HFF-Myc (cell line): ENCODE measurements around the gene ADAMTS7.

Experiments
- DNase-seq: peaks from one replicate; pipeline ENCODE4 v3.0.0-alpha.2; 2011; ENCODE audit warnings: low read depth; ENCODE audit errors: extremely low read depth
- H3K4me3 ChIP-seq: replicated peaks from 2 replicates; pipeline ENCODE4 v1.5.1; 2011; ENCODE audit warnings: low read depth, mild to moderate bottlenecking, control low read depth, low read length
- TF ChIP-seq, protein P1 (sequence below): IDR thresholded peaks from 2 replicates; pipeline ENCODE4 v1.5.1; 2012; ENCODE audit warnings: mild to moderate bottlenecking, low read depth, low read length, control low read depth; ENCODE audit errors: missing control alignments

Gene ADAMTS7, protein sequence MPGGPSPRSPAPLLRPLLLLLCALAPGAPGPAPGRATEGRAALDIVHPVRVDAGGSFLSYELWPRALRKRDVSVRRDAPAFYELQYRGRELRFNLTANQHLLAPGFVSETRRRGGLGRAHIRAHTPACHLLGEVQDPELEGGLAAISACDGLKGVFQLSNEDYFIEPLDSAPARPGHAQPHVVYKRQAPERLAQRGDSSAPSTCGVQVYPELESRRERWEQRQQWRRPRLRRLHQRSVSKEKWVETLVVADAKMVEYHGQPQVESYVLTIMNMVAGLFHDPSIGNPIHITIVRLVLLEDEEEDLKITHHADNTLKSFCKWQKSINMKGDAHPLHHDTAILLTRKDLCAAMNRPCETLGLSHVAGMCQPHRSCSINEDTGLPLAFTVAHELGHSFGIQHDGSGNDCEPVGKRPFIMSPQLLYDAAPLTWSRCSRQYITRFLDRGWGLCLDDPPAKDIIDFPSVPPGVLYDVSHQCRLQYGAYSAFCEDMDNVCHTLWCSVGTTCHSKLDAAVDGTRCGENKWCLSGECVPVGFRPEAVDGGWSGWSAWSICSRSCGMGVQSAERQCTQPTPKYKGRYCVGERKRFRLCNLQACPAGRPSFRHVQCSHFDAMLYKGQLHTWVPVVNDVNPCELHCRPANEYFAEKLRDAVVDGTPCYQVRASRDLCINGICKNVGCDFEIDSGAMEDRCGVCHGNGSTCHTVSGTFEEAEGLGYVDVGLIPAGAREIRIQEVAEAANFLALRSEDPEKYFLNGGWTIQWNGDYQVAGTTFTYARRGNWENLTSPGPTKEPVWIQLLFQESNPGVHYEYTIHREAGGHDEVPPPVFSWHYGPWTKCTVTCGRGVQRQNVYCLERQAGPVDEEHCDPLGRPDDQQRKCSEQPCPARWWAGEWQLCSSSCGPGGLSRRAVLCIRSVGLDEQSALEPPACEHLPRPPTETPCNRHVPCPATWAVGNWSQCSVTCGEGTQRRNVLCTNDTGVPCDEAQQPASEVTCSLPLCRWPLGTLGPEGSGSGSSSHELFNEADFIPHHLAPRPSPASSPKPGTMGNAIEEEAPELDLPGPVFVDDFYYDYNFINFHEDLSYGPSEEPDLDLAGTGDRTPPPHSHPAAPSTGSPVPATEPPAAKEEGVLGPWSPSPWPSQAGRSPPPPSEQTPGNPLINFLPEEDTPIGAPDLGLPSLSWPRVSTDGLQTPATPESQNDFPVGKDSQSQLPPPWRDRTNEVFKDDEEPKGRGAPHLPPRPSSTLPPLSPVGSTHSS (N-terminal part only)

DNA sequence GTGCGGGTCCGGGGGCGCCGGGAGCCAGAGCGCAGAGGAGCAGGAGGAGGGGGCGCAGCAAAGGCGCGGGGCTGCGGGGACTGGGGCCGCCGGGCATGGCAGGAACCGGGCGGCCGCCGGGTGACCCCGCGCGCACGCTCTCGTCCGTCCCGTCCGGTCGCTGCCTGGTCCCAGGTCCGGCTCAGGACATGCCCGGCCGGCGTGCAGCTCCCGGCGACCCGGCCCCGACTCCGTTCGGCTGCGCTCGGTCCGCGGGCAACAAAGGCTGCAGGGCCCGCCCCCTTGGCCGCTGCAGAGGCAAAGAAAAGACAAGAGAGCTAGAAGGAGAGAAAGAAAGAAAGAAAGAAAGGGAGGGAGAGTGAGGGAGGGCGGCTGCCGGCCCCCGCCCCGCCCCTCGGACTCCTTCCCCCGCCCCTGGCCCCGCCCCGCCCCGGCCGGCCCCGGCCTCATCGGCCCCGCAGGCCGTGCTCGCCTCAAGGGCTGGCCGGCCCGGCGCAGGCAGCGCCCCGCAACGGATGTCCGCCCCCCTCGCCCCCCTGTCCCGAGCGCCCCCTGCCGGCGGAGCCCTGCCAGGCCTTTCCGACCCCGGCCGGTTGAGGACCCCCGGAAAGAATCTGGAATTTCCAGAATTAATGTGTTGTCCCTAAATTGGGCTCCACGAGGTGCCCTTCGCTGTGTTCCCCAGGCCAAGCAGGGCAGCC is at the start of gene ADAMTS7:
Gene ADAMTS7 (minus strand): TSS at position 341 of the 701 bp plus-strand sequence. CDS start 244 bp downstream, at position 97.
- peak; percentile 10 for DNase-seq
- peak within 1 kb of the TSS; percentile 48 for H3K4me3 ChIP-seq
- TF ChIP-seq, protein P1, sequence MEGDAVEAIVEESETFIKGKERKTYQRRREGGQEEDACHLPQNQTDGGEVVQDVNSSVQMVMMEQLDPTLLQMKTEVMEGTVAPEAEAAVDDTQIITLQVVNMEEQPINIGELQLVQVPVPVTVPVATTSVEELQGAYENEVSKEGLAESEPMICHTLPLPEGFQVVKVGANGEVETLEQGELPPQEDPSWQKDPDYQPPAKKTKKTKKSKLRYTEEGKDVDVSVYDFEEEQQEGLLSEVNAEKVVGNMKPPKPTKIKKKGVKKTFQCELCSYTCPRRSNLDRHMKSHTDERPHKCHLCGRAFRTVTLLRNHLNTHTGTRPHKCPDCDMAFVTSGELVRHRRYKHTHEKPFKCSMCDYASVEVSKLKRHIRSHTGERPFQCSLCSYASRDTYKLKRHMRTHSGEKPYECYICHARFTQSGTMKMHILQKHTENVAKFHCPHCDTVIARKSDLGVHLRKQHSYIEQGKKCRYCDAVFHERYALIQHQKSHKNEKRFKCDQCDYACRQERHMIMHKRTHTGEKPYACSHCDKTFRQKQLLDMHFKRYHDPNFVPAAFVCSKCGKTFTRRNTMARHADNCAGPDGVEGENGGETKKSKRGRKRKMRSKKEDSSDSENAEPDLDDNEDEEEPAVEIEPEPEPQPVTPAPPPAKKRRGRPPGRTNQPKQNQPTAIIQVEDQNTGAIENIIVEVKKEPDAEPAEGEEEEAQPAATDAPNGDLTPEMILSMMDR, result peak; percentile 73

DNA sequence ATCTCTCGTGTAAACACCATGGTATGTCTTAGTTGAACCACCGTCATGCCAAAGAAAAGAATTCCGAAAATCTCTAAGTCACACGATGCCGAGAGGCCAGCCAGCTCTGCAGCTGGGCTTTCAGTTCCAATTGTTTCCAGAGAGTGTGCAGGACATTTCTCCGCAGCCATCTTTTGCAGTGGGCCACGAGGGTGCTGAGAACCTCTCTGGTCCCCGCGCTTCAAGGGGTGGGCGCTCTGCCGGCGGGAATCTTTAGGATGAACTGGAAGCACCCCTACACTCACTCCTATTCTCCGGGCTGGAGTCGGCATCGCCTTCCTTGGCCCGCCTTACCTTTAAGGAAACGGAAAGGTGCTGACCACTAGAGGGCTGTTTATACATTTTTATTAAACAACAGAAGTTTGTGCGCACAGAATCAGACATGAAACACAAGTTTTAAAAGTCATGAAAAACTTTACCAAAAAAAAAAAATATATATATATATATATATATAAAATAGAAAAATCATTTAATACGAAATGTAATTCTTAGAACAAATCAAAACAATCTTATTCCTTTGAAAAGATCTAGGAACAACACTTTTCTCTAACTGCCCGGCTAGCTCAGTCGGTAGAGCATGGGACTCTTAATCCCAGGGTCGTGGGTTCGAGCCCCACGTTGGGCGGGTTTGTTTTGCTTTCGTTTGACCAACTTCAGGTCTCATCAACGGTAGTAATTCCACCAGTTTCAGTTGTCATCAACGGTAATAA is 48.9 kb upstream of the ADAMTS7 start:
- H3K4me3 ChIP-seq, result peak overlapping the region; percentile 52
- DNase-seq, result peak; percentile 61
- TF ChIP-seq, protein P1, result peak; percentile 53

DNA sequence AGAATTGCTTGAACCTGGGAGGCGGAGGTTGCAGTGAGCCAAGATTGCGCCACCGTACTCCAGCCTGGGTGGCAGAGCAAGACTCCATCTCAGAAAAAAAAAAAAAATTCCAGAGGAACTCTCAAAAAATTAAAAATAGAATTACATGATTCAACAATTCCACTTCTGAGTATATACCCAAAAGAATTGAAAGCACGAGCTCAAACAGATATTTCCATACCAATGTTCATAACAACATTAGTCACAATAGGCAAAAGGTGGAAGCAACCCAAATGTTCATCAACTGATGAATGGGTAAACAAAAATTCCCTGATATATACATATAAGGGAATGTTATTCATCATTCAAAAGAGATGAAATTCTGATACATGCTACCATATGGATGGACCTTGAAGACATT is 44.5 kb upstream of the ADAMTS7 start:
- no peak overlapping the region for H3K4me3 ChIP-seq
- DNase-seq, result no peak
- TF ChIP-seq, protein P1, result no peak

DNA sequence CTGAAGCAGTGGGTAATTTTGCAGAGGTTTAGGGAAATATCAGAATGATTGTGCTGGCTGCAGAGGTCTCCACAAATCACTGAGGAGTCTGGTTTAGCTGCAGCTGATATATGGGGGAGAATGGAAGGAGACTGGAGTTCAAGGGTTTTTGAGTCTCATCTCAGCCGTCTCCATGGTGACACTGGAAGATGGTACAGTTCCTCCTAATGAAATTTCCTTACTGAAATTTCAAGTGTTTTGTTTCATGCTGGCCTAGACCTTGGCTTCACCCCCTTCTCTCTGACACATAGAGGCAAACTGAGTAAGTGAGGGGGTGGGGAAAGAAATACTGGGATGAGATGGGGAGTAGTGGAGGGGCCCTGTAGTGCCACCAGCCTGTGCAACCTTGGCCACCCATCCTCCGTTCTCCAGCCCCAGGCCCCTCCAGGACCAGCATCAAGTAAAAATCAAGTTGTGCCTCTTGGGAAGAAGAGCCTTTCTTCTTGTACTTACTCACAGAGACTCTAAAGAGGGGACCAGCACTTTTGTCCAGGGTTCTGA is 43.6 kb upstream of the ADAMTS7 start:
- TF ChIP-seq, protein P1, result no peak
- H3K4me3 ChIP-seq, result no peak overlapping the region
- DNase-seq, result no peak

DNA sequence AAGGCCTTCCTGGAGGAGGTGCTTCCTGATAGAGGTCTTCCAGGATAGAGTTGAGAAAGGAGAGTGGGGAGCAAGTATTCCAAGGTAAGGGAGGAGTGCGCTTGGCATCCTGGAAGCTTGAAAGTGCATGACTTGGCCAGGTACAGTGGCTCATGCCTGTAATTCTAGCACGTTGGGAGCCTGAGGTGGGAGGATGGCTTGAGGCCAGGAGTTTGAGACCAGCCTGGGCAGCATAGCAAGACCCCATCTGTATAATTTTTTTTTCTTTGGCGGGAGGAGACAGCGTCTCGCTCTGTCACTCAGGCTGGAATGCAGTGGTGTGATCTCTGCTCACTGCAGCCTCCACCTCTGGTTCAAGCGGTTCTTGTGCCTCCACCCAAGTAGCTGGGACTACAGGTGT is 42.2 kb upstream of the ADAMTS7 start:
- H3K4me3 ChIP-seq, result no peak overlapping the region
- TF ChIP-seq, protein P1, result no peak
- DNase-seq, result no peak
